TTC549 (cell line): ENCODE data around the gene HPCA.

Experiments
- FAIRE-seq: peaks from 2 replicates; lab custom pipeline; 2012; peaks lifted over from hg19 to GRCh38; lab: Jason Lieb, UNC

Gene HPCA

GRCh38 chr1:32937061-32937460, 50.8 kb downstream of the HPCA start:
- FAIRE-seq, result no peak

GRCh38 chr1:32939655-32940371, 53.5 kb downstream of the HPCA start:
- no peak for FAIRE-seq

- FAIRE-seq, result no peak
Measured at GRCh38 chr1:32944180-32944579, 57.9 kb downstream of the HPCA start.
